ENCODE data around the gene LRRC1. TPM values are rescaled to one million over a fixed set of nuclear protein-coding genes. Genes with fewer than 3 reads are reported as not detected.

LRRC1 gene
- total and polyA plus RNA-seq, 2 donors (not counting 3 experiments of a cell fraction or from before 2014, with no cell fraction given): 5.6 to 11.7 TPM

- no peak for FAIRE-seq
- Histone ChIP-seq H3K9ac (replicated peaks; ENCODE audit: extremely low read depth, insufficient read depth, low read length) (no peak overlapping the region), H3K79me2 (ENCODE audit: control insufficient read depth, insufficient read depth, low read length) (peaks cover 6% of the 10 kb centered on the region), H3K4me3 (replicated peaks in 1 of 3; ENCODE audit: insufficient read depth in 1 of 3, low read depth in 1 of 3, low read length in 3 of 3) (no peak overlapping the region), H3K36me3 (ENCODE audit: control insufficient read depth in 2 of 2, extremely low read depth in 1 of 2, insufficient read depth in 2 of 2, low read length in 2 of 2) (no peaks in the 10 kb centered on the region), H3K4me1 (ENCODE audit: control insufficient read depth, extremely low read depth, insufficient read depth, low read length) (peaks cover 24% of the 10 kb centered on the region), H3K9me1 (replicated peaks; ENCODE audit: control insufficient read depth, extremely low read depth, insufficient read depth, low read length) (no peaks in the 10 kb centered on the region), H3K27me3 (ENCODE audit: control insufficient read depth in 2 of 2, insufficient read depth in 2 of 2, low read length in 2 of 2) (no peaks in the 10 kb centered on the region), H3K9me3 (replicated peaks; ENCODE audit: control insufficient read depth, insufficient read depth, low read length) (no peaks in the 10 kb centered on the region), H4K20me1 (replicated peaks; ENCODE audit: control insufficient read depth, extremely low read depth, insufficient read depth, low read length) (no peaks in the 10 kb centered on the region), H3K4me2 (ENCODE audit: insufficient read depth, low read length) (no peak overlapping the region), H3K27ac (ENCODE audit: insufficient read depth, low read depth, low read length) (no peak overlapping the region), H2AFZ (ENCODE audit: low read depth, low read length) (no peak overlapping the region)
- ChIA-PET CTCF (interaction anchor here (1.2 to 2.4 kb wide), 4 partner anchors 77 to 144 kb away, joined by 3 to 12 read pairs (median 4); no protein-coding TSS in a partner anchor), POLR2A (no interaction called here)
- TF ChIP-seq POLR2A (IDR thresholded peaks at IDR 0.05; ENCODE audit: low read depth, low read length): no peak
- no peak for DNase-seq (ENCODE audit: low read depth, low spot score)
- dilution Hi-C loops (cut with MboI; ENCODE audit: extremely low pct_ligation_motif_present, low sequenced_read_pairs) (no loop called here), intact Hi-C loops (cut with micrococcal nuclease) (no loop called here)
- no TSS peak for BruUV-seq (replicated peaks)
These were observed 16.9 kb downstream of the LRRC1 start for GRCh38 chr6:53811746-53812145.

GRCh38 chr6:53813096-53813495 is 18.3 kb downstream of the LRRC1 start:
- H3K27me3 ChIP-seq (ENCODE audit: control insufficient read depth in 2 of 2, insufficient read depth in 2 of 2, low read length in 2 of 2): no peaks in the 10 kb centered on the region
- no peak overlapping the region for H3K4me2 ChIP-seq (ENCODE audit: insufficient read depth, low read length)
- peaks cover 24% of the 10 kb centered on the region for H3K4me1 ChIP-seq (ENCODE audit: control insufficient read depth, extremely low read depth, insufficient read depth, low read length)
- H3K27ac ChIP-seq (ENCODE audit: insufficient read depth, low read depth, low read length): no peak overlapping the region
- H2AFZ ChIP-seq (ENCODE audit: low read depth, low read length): no peak overlapping the region
- peak; percentile 53 for DNase-seq (ENCODE audit: low read depth, low spot score)
- FAIRE-seq: no peak
- ChIA-PET POLR2A (interaction anchor here (0.9 kb wide), 1 partner anchor 17 kb away, joined by 3 read pairs; no protein-coding TSS in a partner anchor), CTCF (interaction anchor here (0.7 to 4.6 kb wide), 3 partner anchors 19 to 155 kb away, joined by 4 to 26 read pairs (median 7); partner anchors contain the start of gene LRRC1)
- intact Hi-C loops (cut with micrococcal nuclease) (no loop called here), dilution Hi-C loops (cut with MboI; ENCODE audit: extremely low pct_ligation_motif_present, low sequenced_read_pairs) (no loop called here)
- no peaks in the 10 kb centered on the region for H4K20me1 ChIP-seq (replicated peaks; ENCODE audit: control insufficient read depth, extremely low read depth, insufficient read depth, low read length)
- H3K4me3 ChIP-seq (replicated peaks in 1 of 3; ENCODE audit: insufficient read depth in 1 of 3, low read depth in 1 of 3, low read length in 3 of 3): no peak overlapping the region
- peaks cover 11% of the 10 kb centered on the region for H3K79me2 ChIP-seq (ENCODE audit: control insufficient read depth, insufficient read depth, low read length)
- H3K9me1 ChIP-seq (replicated peaks; ENCODE audit: control insufficient read depth, extremely low read depth, insufficient read depth, low read length): no peaks in the 10 kb centered on the region
- BruUV-seq (replicated peaks): no TSS peak
- H3K9ac ChIP-seq (replicated peaks; ENCODE audit: extremely low read depth, insufficient read depth, low read length): no peak overlapping the region
- TF ChIP-seq POLR2AphosphoS5 (IDR thresholded peaks at IDR 0.05; ENCODE audit: insufficient read depth, low read depth, low read length) (no peak), FOS (IDR thresholded peaks at IDR 0.05; ENCODE audit: borderline replicate concordance, insufficient read depth, low read length) (peak; percentile 21)
- H3K9me3 ChIP-seq (replicated peaks; ENCODE audit: control insufficient read depth, insufficient read depth, low read length): no peaks in the 10 kb centered on the region
- H3K36me3 ChIP-seq (ENCODE audit: control insufficient read depth in 2 of 2, extremely low read depth in 1 of 2, insufficient read depth in 2 of 2, low read length in 2 of 2): no peaks in the 10 kb centered on the region
